ENCODE data around the gene AGBL1. TPM values are rescaled to one million over a fixed set of nuclear protein-coding genes. Genes with fewer than 3 reads are reported as not detected.

The AGBL1 gene
- polyA plus RNA-seq, 1 donor (not counting 4 experiments of a cell fraction or from before 2014, with no cell fraction given), result not detected

DNA sequence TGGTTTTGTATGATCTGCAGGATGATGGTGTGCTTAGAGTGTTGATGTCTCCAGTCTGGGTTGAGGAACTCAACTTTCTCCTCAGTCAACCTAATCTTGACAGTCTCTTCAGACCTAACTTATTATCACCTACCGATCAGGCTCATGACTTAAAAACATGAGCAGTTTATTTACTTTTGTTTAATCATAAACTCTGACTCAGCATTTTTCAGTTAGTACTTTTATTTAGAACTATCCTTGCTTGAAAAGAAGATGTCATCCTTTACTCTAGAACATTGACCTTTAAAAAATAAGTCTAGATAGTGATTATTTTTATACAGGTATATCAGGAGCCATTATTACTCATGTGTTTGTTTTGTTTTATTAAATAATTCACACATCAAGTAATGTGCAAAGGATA is 414.8 kb downstream of the AGBL1 start:
- Histone ChIP-seq H3K4me2 (ENCODE audit: control insufficient read depth, extremely low read depth, insufficient read depth, low read depth, low read length) (no peak overlapping the region), H4K20me1 (ENCODE audit: control insufficient read depth, extremely low read depth, insufficient read depth, low read length) (no peaks in the 10 kb centered on the region), H3K4me3 (ENCODE audit: control insufficient read depth in 2 of 3, extremely low read depth in 1 of 3, insufficient read depth in 2 of 3, low read depth in 1 of 3, low read length in 3 of 3) (no peak overlapping the region), H3K27ac (ENCODE audit: control insufficient read depth, insufficient read depth, low read length) (no peak overlapping the region), H3K4me1 (ENCODE audit: control insufficient read depth, extremely low read depth, insufficient read depth, low read length) (no peaks in the 10 kb centered on the region), H3K9me3 (ENCODE audit: control insufficient read depth, low read depth, low read length) (no peaks in the 10 kb centered on the region), H3K36me3 (ENCODE audit: control insufficient read depth in 2 of 2, extremely low read depth in 1 of 2, insufficient read depth in 2 of 2, low read length in 2 of 2) (no peaks in the 10 kb centered on the region), H3K9me1 (ENCODE audit: control insufficient read depth, extremely low read depth, insufficient read depth, low read length) (no peaks in the 10 kb centered on the region), H3K27me3 (ENCODE audit: control insufficient read depth, extremely low read depth, insufficient read depth, low read length) (no peaks in the 10 kb centered on the region), H3K9ac (ENCODE audit: control insufficient read depth, extremely low read depth, insufficient read depth, low read length) (no peak overlapping the region), H3K79me2 (ENCODE audit: control insufficient read depth, insufficient read depth, low read length) (no peaks in the 10 kb centered on the region), H2AFZ (ENCODE audit: control insufficient read depth, low read length) (no peak overlapping the region)
- DNase-seq (ENCODE audit: low read depth, low spot score), result no peak
- TF ChIP-seq CTCF (optimal IDR thresholded peaks at IDR 0.05 in 1 of 3, IDR thresholded peaks at IDR 0.05 in 1 of 3, conservative IDR thresholded peaks at IDR 0.05 in 1 of 3; ENCODE audit: extremely low read depth in 1 of 3, insufficient read depth in 2 of 3, low read length in 3 of 3) (no peak), EZH2 (IDR thresholded peaks at IDR 0.05; ENCODE audit: low read length) (no peak)
- dilution Hi-C loops (cut with MboI; ENCODE audit: extremely low pct_ligation_motif_present, low sequenced_read_pairs), result no loop called here
- FAIRE-seq, result no peak

- Histone ChIP-seq H4K20me1 (ENCODE audit: control insufficient read depth, extremely low read depth, insufficient read depth, low read length) (no peaks in the 10 kb centered on the region), H3K27me3 (ENCODE audit: control insufficient read depth, extremely low read depth, insufficient read depth, low read length) (no peaks in the 10 kb centered on the region), H3K4me3 (ENCODE audit: control insufficient read depth in 2 of 3, extremely low read depth in 1 of 3, insufficient read depth in 2 of 3, low read depth in 1 of 3, low read length in 3 of 3) (no peak overlapping the region), H3K9me1 (ENCODE audit: control insufficient read depth, extremely low read depth, insufficient read depth, low read length) (no peaks in the 10 kb centered on the region), H3K4me1 (ENCODE audit: control insufficient read depth, extremely low read depth, insufficient read depth, low read length) (no peaks in the 10 kb centered on the region), H2AFZ (ENCODE audit: control insufficient read depth, low read length) (no peak overlapping the region), H3K9ac (ENCODE audit: control insufficient read depth, extremely low read depth, insufficient read depth, low read length) (no peak overlapping the region), H3K27ac (ENCODE audit: control insufficient read depth, insufficient read depth, low read length) (no peak overlapping the region), H3K4me2 (ENCODE audit: control insufficient read depth, extremely low read depth, insufficient read depth, low read depth, low read length) (no peak overlapping the region), H3K36me3 (ENCODE audit: control insufficient read depth in 2 of 2, extremely low read depth in 1 of 2, insufficient read depth in 2 of 2, low read length in 2 of 2) (no peaks in the 10 kb centered on the region), H3K9me3 (ENCODE audit: control insufficient read depth, low read depth, low read length) (no peaks in the 10 kb centered on the region), H3K79me2 (ENCODE audit: control insufficient read depth, insufficient read depth, low read length) (no peaks in the 10 kb centered on the region)
- DNase-seq (ENCODE audit: low read depth, low spot score) (no peak), FAIRE-seq (no peak)
- TF ChIP-seq EZH2 (IDR thresholded peaks at IDR 0.05; ENCODE audit: low read length), result no peak
- TF ChIP-seq CTCF (optimal IDR thresholded peaks at IDR 0.05 in 1 of 3, IDR thresholded peaks at IDR 0.05 in 1 of 3, conservative IDR thresholded peaks at IDR 0.05 in 1 of 3; ENCODE audit: extremely low read depth in 1 of 3, insufficient read depth in 2 of 3, low read length in 3 of 3), result no peak
- dilution Hi-C loops (cut with MboI; ENCODE audit: extremely low pct_ligation_motif_present, low sequenced_read_pairs), result no loop called here
Observed at GRCh38 chr15:86502301-86502700, 422.6 kb downstream of the AGBL1 start.
